Sigmoid colon (tissue), 7 donors: ENCODE data around the gene FKBP7. TPM values are rescaled to one million over a fixed set of nuclear protein-coding genes. Genes with fewer than 3 reads are reported as not detected.

ENCODE experiments used
- DNase-seq: peaks from one replicate; pipeline ENCODE4 v3.0.0-alpha.2; 2019
- H3K27ac ChIP-seq, 4 donors: fragments of 200-600 bp; sonication (generic); one replicate each; pipeline ENCODE4 v1.5.1; 2016 to 2019; ENCODE audit warnings: mild to moderate bottlenecking in 1 of 4
- H3K27me3 ChIP-seq, 3 donors: fragments of 200-600 bp; sonication (generic); one replicate each; pipeline ENCODE4 v1.5.1; 2019; ENCODE audit warnings: mild to moderate bottlenecking in 1 of 3
- H3K36me3 ChIP-seq, 4 donors: fragments of 200-600 bp; sonication (generic); one replicate each; pipeline ENCODE4 v1.5.1; 2016 to 2019
- H3K4me1 ChIP-seq, 4 donors: fragments of 200-600 bp; sonication (generic); one replicate each; pipeline ENCODE4 v1.5.1; 2017 to 2019
- H3K4me3 ChIP-seq, 4 donors: fragments of 200-600 bp; sonication (generic); one replicate each; pipeline ENCODE4 v1.5.1; 2017 to 2019; ENCODE audit warnings: mild to moderate bottlenecking in 2 of 4, moderate library complexity in 1 of 4
- H3K9me3 ChIP-seq, 4 donors: fragments of 200-600 bp in 3 of 4; sonication (generic) in 3 of 4; one replicate each; pipeline versions ENCODE4 v1.5.1 to v1.6.1; 2013 to 2019
- CTCF ChIP-seq, 4 experiments: fragments of 450-650 bp in 3 of 4; fragments of 200-600 bp in 1 of 4; IDR thresholded peaks; one replicate each; pipeline ENCODE4 v1.5.1; 2016 to 2019; ENCODE audit warnings: antibody characterized with exemption in 4 of 4, mild to moderate bottlenecking in 3 of 4, moderate library complexity in 2 of 4
- EP300 ChIP-seq, 4 donors: sonication (generic); formaldehyde crosslinking; IDR thresholded peaks; one replicate each; pipeline ENCODE4 v1.6.1; 2017; ENCODE audit warnings: antibody characterized with exemption in 4 of 4
- POLR2A ChIP-seq, 2 donors: fragments of 450-650 bp; IDR thresholded peaks; one replicate each; pipeline ENCODE4 v1.6.1; 2016; ENCODE audit warnings: antibody characterized with exemption in 2 of 2, mild to moderate bottlenecking in 2 of 2, moderate library complexity in 2 of 2
- POLR2AphosphoS5 ChIP-seq, 4 donors: sonication (generic); formaldehyde crosslinking; IDR thresholded peaks; one replicate each; pipeline ENCODE4 v1.6.1; 2017; ENCODE audit warnings: antibody characterized with exemption in 4 of 4
- WGBS, 2 donors: extraction: QIAGEN DNeasy Blood & Tissue Kit; methylation state at CpG; one replicate each; pipeline ENCODE4 v1.1.7; 2013; 5-methylcytosine and 5-hydroxymethylcytosine counted together
- intact Hi-C: fragments of 100-400 bp; cut with DNase I; formaldehyde crosslinking; loops from one replicate; pipeline ENCODE4 v1.15.1; 2023
- polyA plus RNA-seq, 3 donors: library from polyadenylated mRNA; stranded (reverse); fragments of 200-250 nt; gene quantifications; one replicate each; pipeline ENCODE4 v1.2.3, GENCODE V29; 2013
- total RNA-seq, 4 donors: library from RNA; depleted of rRNA; stranded (reverse); fragments of >200 nt; gene quantifications; one replicate each; pipeline ENCODE4 v1.1.0, GENCODE V29; 2016
- donor health status: healthy with polysubstance abuse.
- donor health status: Bipolar disorder and iron deficiency.
- donor health status: healthy.

FKBP7 gene
- total and polyA plus RNA-seq, 7 donors, result 1.2 to 26.7 (median 19.9) TPM

GRCh38 chr2:178422097-178422496 is 56.3 kb downstream of the FKBP7 start:
- Histone ChIP-seq H3K4me3 (no peak overlapping the region), H3K27ac (no peak overlapping the region), H3K9me3 (peaks cover 0 to 6% (median 2%) of the 10 kb centered on the region in 4 donors), H3K4me1 (no peaks in the 10 kb centered on the region), H3K36me3 (peaks cover 0 to 10% (median 2%) of the 10 kb centered on the region in 4 donors), H3K27me3 (no peaks in the 10 kb centered on the region)
- TF ChIP-seq POLR2AphosphoS5 (IDR thresholded peaks at IDR 0.05) (no peak), CTCF (IDR thresholded peaks at IDR 0.05) (no peak), EP300 (IDR thresholded peaks at IDR 0.05) (no peak), POLR2A (IDR thresholded peaks at IDR 0.05) (no peak)
- 79 to 89% methylated on average over 3 of the region's 3 CpGs for whole genome bisulfite sequencing, 2 donors
- DNase-seq, result no peak
- intact Hi-C loops, result no loop called here

GRCh38 chr2:178420463-178420999 is 57.9 kb downstream of the FKBP7 start:
- no peak for DNase-seq
- 44 to 50% methylated on average over 1 of the region's 1 CpG for WGBS, 2 donors
- Histone ChIP-seq H3K9me3 (peaks cover 0 to 4% (median 2%) of the 10 kb centered on the region in 4 donors), H3K36me3 (no peaks in the 10 kb centered on the region), H3K4me1 (peaks cover 0 to 4% (median 2%) of the 10 kb centered on the region in 4 donors), H3K27me3 (no peaks in the 10 kb centered on the region), H3K4me3 (no peak overlapping the region), H3K27ac (no peak overlapping the region)
- intact Hi-C loops, result no loop called here
- TF ChIP-seq POLR2AphosphoS5 (IDR thresholded peaks at IDR 0.05) (no peak), CTCF (IDR thresholded peaks at IDR 0.05) (no peak), EP300 (IDR thresholded peaks at IDR 0.05) (no peak), POLR2A (IDR thresholded peaks at IDR 0.05) (no peak)

DNA sequence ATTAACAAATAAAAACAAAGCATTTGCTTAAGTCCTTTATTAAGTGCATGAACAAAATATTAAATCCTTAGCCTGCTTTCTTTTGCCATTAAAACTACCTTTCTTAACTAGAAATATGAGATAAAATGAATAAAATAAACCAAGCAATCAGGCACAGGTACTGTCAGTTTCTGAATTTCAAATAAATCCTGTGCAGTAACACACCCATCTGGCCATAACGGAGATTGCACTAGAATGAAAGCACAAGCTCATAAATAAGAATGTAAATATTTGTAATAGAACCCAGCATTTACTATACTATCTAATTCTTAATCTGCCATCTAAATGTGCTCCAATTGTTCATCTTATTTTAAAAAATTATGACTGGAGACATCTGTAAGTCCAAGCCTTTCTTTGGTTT is 59.3 kb downstream of the FKBP7 start:
- Histone ChIP-seq H3K4me1 (peaks cover 0 to 17% (median 5%) of the 10 kb centered on the region in 4 donors), H3K36me3 (no peaks in the 10 kb centered on the region), H3K27ac (no peak overlapping the region), H3K9me3 (no peaks in the 10 kb centered on the region), H3K27me3 (no peaks in the 10 kb centered on the region), H3K4me3 (no peak overlapping the region)
- DNase-seq, result no peak
- TF ChIP-seq EP300 (IDR thresholded peaks at IDR 0.05), result no peak
- no peak for TF ChIP-seq POLR2A (IDR thresholded peaks at IDR 0.05)
- TF ChIP-seq CTCF (IDR thresholded peaks at IDR 0.05), result no peak
- TF ChIP-seq POLR2AphosphoS5 (IDR thresholded peaks at IDR 0.05), result no peak
- intact Hi-C loops, result loop anchor here (10.0 kb wide), 1 partner anchor 614 kb away; no protein-coding TSS in a partner anchor
- whole genome bisulfite sequencing, 2 donors, result 15 to 52% methylated on average over 1 of the region's 1 CpG

- peaks cover 0 to 19% (median 5%) of the 10 kb centered on the region in 4 donors for H3K4me1 ChIP-seq
- H3K27me3 ChIP-seq, result no peaks in the 10 kb centered on the region
- H3K9me3 ChIP-seq, result no peaks in the 10 kb centered on the region
- H3K27ac ChIP-seq, result no peak overlapping the region
- H3K4me3 ChIP-seq, result no peak overlapping the region
- intact Hi-C loops, result loop anchor here (10.0 kb wide), 1 partner anchor 614 kb away; no protein-coding TSS in a partner anchor
- 91 to 92% methylated on average over 1 of the region's 1 CpG for WGBS, 2 donors
- no peaks in the 10 kb centered on the region for H3K36me3 ChIP-seq
- TF ChIP-seq POLR2AphosphoS5 (IDR thresholded peaks at IDR 0.05) (no peak), POLR2A (IDR thresholded peaks at IDR 0.05) (no peak), CTCF (IDR thresholded peaks at IDR 0.05) (no peak)
- no peak for DNase-seq
Measured at GRCh38 chr2:178418426-178418825, 60.0 kb downstream of the FKBP7 start.

GRCh38 chr2:178417916-178418315 is 60.5 kb downstream of the FKBP7 start:
- no peak overlapping the region for H3K4me3 ChIP-seq
- TF ChIP-seq CTCF (IDR thresholded peaks at IDR 0.05) (no peak), EP300 (IDR thresholded peaks at IDR 0.05) (no peak), POLR2A (IDR thresholded peaks at IDR 0.05) (no peak), POLR2AphosphoS5 (IDR thresholded peaks at IDR 0.05) (no peak)
- H3K9me3 ChIP-seq, result no peaks in the 10 kb centered on the region
- peaks cover 0 to 22% (median 5%) of the 10 kb centered on the region in 4 donors for H3K4me1 ChIP-seq
- WGBS, 2 donors, result 91 to 96% methylated on average over 3 of the region's 3 CpGs
- H3K27ac ChIP-seq, result no peak overlapping the region
- H3K36me3 ChIP-seq, result no peaks in the 10 kb centered on the region
- DNase-seq, result no peak
- no peaks in the 10 kb centered on the region for H3K27me3 ChIP-seq
- intact Hi-C loops, result loop anchor here (10.0 kb wide), 1 partner anchor 613 kb away; no protein-coding TSS in a partner anchor
